Endothelial cell (in vitro differentiated cells): Measurements from ENCODE around the gene ATXN7. TPM values are rescaled to one million over a fixed set of nuclear protein-coding genes. Genes with fewer than 3 reads are reported as not detected.
A peak's percentile ranks its signal among the peaks of the same experiment; 100 is the strongest.

Experiments
- DNase-seq: peaks from one replicate; pipeline ENCODE4 v3.0.0; 2021; ENCODE audit warnings: low spot score
- H3K27ac Mint-ChIP-seq: one replicate; pipeline ENCODE4 v1.8.0; 2021; ENCODE audit warnings: mixed read lengths, inconsistent platforms; ENCODE audit not compliant: unreplicated experiment
- H3K27me3 Mint-ChIP-seq: one replicate; pipeline ENCODE4 v1.8.0; 2021; ENCODE audit warnings: mild to moderate bottlenecking, moderate library complexity, mixed read lengths, inconsistent platforms; ENCODE audit not compliant: unreplicated experiment
- H3K36me3 Mint-ChIP-seq: one replicate; pipeline ENCODE4 v1.8.0; 2021; ENCODE audit warnings: mild to moderate bottlenecking, low read depth, mixed read lengths, inconsistent platforms; ENCODE audit not compliant: unreplicated experiment
- H3K4me1 Mint-ChIP-seq: one replicate; pipeline ENCODE4 v1.8.0; 2021; ENCODE audit warnings: mild to moderate bottlenecking, mixed read lengths, inconsistent platforms; ENCODE audit not compliant: unreplicated experiment
- H3K4me3 Mint-ChIP-seq: one replicate; pipeline ENCODE4 v1.8.0; 2021; ENCODE audit warnings: mild to moderate bottlenecking, mixed read lengths, inconsistent platforms; ENCODE audit not compliant: unreplicated experiment
- H3K9me3 Mint-ChIP-seq: one replicate; pipeline ENCODE4 v1.8.0; 2021; ENCODE audit warnings: mixed read lengths, inconsistent platforms; ENCODE audit not compliant: unreplicated experiment
- total RNA-seq: library from RNA; stranded (reverse); fragmentation: NEBNext Ultra II Directional; extraction: Animal tissue kit (Norgen Biotek cat#: 25700); gene quantifications from one replicate; pipeline ENCODE4 v1.2.1, GENCODE V29; 2021; ENCODE audit not compliant: unreplicated experiment
- TF ChIP-seq, protein P1 (sequence below): fragments of 200-600 bp; sonication (generic); IDR thresholded peaks from one replicate; pipeline ENCODE4 v1.5.0; 2021; ENCODE audit warnings: antibody characterized with exemption; ENCODE audit not compliant: unreplicated experiment

The ATXN7 gene
- total RNA-seq, 1 donor from 2014 or later = 21.0 TPM

DNA sequence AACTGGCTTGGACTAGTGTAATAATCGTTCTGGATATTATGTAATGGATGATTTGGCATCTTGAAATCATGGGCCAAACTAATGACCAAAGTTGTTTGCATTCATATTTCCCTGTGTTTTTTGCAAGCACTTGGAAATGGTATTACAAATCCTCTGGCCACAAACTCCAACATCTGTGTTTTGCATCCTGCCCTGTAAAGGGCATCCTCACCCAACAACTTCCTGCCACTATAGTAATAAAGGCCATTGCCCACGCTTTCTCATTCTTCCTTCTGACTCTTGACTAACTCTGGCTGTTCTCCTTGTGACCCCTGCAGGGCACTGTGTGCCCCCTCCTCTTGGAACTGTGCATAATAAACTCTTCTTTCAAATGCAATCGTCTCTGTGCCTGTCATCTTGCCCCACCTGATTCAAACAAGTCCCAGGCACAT is 185.0 kb downstream of the ATXN7 start:
- TF ChIP-seq, protein P1, sequence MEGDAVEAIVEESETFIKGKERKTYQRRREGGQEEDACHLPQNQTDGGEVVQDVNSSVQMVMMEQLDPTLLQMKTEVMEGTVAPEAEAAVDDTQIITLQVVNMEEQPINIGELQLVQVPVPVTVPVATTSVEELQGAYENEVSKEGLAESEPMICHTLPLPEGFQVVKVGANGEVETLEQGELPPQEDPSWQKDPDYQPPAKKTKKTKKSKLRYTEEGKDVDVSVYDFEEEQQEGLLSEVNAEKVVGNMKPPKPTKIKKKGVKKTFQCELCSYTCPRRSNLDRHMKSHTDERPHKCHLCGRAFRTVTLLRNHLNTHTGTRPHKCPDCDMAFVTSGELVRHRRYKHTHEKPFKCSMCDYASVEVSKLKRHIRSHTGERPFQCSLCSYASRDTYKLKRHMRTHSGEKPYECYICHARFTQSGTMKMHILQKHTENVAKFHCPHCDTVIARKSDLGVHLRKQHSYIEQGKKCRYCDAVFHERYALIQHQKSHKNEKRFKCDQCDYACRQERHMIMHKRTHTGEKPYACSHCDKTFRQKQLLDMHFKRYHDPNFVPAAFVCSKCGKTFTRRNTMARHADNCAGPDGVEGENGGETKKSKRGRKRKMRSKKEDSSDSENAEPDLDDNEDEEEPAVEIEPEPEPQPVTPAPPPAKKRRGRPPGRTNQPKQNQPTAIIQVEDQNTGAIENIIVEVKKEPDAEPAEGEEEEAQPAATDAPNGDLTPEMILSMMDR = no peak
- Mint-ChIP-seq H3K27ac (peak overlapping the region; percentile 4), H3K4me1 (peaks cover 19% of the 10 kb centered on the region), H3K36me3 (no peaks in the 10 kb centered on the region), H3K9me3 (no peaks in the 10 kb centered on the region), H3K4me3 (no peak overlapping the region), H3K27me3 (no peaks in the 10 kb centered on the region)
- DNase-seq = no peak

DNA sequence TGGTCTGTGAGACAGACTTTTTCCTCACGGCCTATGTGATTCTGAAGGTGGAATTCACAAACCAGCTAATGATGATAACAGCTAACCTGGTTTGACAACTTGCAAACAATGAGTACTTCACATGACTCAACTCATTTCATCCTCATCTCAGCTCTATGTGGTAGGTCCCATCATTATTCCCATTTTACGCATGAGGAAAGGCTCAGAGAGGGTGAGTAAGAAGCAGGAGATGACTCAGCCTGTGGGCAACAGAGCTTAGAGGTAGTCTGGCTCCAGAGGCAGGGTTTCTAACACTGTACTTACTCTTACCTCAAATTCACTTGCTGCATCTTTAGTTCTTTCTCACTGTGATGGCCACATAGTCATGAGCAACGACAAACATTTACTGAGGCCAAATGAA is 185.5 kb downstream of the ATXN7 start:
- Mint-ChIP-seq H3K4me1 (peaks cover 22% of the 10 kb centered on the region), H3K36me3 (no peaks in the 10 kb centered on the region), H3K27me3 (no peaks in the 10 kb centered on the region), H3K4me3 (no peak overlapping the region), H3K27ac (no peak overlapping the region), H3K9me3 (no peaks in the 10 kb centered on the region)
- DNase-seq = no peak
- TF ChIP-seq, protein P1 = no peak

DNA sequence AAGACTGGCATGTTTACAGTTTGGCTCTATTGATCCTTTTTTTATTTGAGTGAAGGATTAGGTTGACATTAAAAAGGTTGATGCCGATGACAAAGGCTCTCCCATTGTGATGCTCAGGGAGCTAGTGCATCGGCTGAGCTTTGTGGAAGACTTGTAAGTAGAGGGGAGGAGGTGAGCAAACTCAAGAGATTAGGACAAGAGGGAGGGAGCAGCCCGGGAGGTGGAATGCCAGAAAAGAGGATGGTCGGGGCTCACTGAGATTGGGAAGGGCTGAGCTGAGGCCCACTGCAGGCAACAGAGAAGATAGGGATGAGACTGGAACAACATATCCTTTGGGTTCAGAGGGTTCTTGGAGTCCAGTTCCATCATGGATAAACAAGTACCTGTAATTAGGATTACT is 186.2 kb downstream of the ATXN7 start:
- DNase-seq = no peak
- no peaks in the 10 kb centered on the region for H3K36me3 Mint-ChIP-seq
- peaks cover 29% of the 10 kb centered on the region for H3K4me1 Mint-ChIP-seq
- no peak overlapping the region for H3K27ac Mint-ChIP-seq
- no peaks in the 10 kb centered on the region for H3K9me3 Mint-ChIP-seq
- TF ChIP-seq, protein P1 = no peak
- H3K4me3 Mint-ChIP-seq = no peak overlapping the region
- no peaks in the 10 kb centered on the region for H3K27me3 Mint-ChIP-seq

Other genes with a start within 250 kb of the ATXN7 start
- not detected for gene SNTN, start 211.2 kb upstream of the ATXN7 start, total RNA-seq
- gene C3orf49, start 44.6 kb upstream of the ATXN7 start, total RNA-seq = not detected
- 47.3 TPM for gene THOC7, start 62 bp upstream of the ATXN7 start, total RNA-seq
- gene SCAANT1, start 48.5 kb downstream of the ATXN7 start, total RNA-seq = not detected
- 87.0 TPM for gene PSMD6, start 159.6 kb downstream of the ATXN7 start, total RNA-seq